Kidney tubule cell (primary cell): Measurements from ENCODE around the gene MMD.

Source experiments
- DNase-seq: peaks from one replicate; pipeline ENCODE4 v3.0.0-alpha.2; 2018; ENCODE audit warnings: low spot score

The MMD gene

GRCh38 chr17:55350825-55351205, 70.8 kb downstream of the MMD start:
- no peak for DNase-seq

GRCh38 chr17:55348749-55349354, 72.8 kb downstream of the MMD start:
- DNase-seq = peak; percentile 59

GRCh38 chr17:55347341-55347740, 74.3 kb downstream of the MMD start:
- no peak for DNase-seq

GRCh38 chr17:55346658-55347057, 75.0 kb downstream of the MMD start:
- no peak for DNase-seq

- DNase-seq = no peak
These were observed 76.5 kb downstream of the MMD start for GRCh38 chr17:55345132-55345531.

- no peak for DNase-seq
These were observed 77.1 kb downstream of the MMD start for GRCh38 chr17:55344514-55344997.

- DNase-seq = no peak
These were observed 77.6 kb downstream of the MMD start for GRCh38 chr17:55343900-55344513.

- DNase-seq = no peak
These were observed 78.6 kb downstream of the MMD start for GRCh38 chr17:55342800-55343585.
